GM03348 (cell line): ENCODE data around the gene PGAM1.
"Not testable (repeated sequence)": the region's sequence is repeated elsewhere in the genome, so short reads cannot be mapped to it uniquely, and the experiment has no call there.

Source experiments
- DNase-seq: peaks from one replicate; pipeline ENCODE4 v3.0.0; 2012; ENCODE audit warnings: low spot score

Gene PGAM1

DNA sequence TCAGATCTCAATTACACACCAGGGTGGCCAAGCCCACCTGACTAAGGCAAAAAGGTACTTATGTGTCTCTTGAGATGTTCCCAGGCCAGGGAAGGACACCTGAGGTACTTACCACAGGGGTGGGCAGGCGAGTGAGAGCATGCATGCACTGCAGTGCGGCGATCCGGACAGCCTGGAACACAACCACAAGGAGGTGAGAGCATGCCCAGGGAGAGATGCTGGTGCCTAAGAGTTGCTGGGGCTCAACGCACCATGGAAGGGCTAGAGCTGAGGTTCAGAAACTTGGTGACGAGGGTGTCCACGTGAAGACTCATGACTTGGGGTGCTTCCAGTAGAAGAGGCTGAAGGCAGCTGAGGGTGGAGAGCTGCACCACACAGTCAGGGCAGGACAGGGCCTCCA is 33.1 kb downstream of the PGAM1 start:
- DNase-seq: no peak

- DNase-seq: no peak
These were observed 33.9 kb downstream of the PGAM1 start for GRCh38 chr10:97459933-97460332.

DNA sequence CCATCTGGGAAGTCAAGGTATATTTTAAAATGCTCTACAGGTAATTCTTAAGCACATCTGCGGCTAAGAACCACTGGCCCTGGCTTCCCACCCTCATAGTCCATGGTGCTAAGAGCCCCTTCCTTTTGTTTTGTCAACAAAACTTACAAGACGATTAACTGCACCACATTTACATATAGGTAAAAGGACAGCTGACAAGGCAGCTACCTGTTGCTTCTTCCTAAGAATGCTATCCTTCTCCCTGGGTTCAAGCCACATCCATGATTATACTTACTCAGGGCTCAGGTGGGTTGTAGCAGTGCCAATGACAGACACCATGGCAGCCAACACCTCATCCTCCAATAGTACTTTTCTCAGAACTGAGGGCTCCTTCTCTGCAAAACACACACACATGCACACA is 36.3 kb downstream of the PGAM1 start:
- DNase-seq: no peak

DNA sequence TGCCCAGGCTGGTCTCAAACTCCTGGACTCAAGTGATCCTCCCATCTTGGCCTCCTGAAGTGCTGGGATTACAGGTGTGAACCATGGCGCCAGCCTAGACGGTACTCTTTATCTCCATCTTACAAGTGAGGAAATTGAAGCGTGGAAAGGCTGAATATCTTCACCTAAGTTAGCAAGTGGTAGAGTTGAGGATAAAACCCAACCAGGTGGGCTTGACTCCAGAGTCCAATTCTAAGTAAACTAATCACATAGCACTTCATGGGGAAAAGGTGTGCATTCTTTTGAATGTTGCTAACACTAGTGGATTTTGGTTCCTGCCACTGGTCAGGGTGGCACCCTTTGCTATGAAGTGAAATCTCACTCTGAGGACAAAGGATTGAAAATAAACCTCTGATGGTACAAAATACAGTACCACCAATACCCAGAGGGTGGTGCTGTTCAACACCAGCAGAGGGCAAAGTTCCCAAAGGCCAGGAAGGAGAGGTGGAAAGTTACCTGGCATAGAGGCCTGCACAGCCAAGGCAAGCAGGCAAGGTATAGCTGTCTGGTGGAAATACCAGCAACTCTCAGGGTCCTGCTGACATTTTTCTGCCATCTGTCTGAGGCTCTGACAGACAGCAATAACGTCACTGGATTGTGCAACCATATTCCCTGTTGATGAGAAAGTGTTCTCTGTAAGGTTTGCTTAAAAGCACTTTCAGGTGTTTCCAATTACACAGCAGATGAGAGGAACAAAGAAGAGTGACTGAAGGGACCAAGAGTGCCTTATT is 37.6 kb downstream of the PGAM1 start:
- DNase-seq: peak; percentile 59

DNA sequence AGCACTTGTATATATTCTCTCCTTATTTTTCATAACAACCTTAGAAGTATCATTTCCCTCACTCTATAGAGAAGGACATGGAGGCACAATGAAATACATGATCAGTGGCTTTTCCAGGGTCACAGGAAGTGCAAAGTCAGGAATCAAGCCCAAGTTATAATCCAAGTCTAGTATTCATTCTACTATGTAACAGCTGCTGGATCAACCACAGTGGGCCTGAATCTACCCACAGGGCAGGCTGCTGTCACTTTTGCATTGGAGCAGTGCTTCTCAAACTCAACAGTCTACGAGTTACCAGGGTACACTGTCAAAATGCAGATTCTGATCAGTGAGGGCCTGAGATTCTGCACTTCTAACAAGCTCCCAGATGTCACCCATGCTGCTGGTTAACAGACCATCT is 38.2 kb downstream of the PGAM1 start:
- no peak for DNase-seq

GRCh38 chr10:97465982-97466381 is 40.0 kb downstream of the PGAM1 start:
- no peak for DNase-seq

DNA sequence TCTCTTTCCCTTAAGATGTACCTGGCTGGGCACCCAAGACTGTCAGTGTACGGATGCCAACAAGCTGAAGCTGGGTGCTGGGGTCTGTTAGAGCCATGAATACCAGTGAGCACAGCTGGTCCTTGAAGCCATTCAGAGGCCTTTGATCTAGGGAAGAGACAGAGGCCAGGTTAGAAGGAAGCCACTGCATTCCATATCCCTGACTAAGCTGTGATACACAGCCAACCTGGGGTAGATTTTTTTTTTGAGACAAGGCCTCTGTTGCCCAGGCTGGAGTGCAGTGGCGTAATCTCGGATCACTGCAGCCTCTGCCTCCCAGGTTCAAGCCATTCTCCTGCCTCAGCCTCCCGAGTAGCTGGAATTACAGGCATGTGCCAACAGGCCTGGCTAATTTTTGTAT is 40.8 kb downstream of the PGAM1 start:
- DNase-seq: peak; percentile 31

DNA sequence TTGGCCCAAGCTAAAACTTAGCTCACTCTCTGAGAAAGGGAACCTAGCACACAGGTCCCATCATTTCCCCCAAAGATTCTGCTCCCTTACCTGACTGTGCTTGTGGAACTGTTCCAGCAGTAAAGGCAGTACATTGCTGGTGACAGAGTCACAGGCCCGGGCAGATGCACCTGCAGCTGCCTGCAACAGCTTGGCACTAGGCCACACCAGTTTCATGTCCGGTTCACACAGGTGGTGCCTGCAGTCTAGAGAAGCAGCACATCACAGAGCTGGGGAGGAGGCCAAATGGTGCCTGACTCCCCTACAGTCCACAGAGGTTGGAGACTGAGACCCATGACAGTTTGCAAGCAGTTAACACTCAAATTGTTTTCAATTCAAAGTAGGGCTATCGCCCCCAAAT is 42.2 kb downstream of the PGAM1 start:
- no peak for DNase-seq

DNA sequence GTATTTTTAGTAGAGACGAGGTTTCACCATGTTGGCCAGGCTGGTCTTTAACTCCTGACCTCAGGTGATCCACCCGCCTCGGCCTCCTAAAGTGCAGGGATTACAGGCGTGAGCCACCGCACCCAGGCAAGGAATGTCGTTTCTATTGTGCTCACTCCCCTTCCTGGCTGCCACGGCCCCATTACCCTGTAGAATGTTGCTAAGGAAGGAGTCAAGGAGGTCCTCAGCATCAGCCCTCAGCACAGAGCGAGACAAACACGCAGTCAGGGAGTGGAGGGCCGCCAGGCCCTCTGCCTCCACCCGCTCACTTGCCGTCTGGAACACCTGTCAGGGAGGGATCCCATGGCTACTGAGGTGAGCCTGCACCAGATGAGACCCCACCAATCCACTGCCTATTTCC is 42.8 kb downstream of the PGAM1 start:
- not testable (repeated sequence) for DNase-seq

- no peak for DNase-seq
These were observed 48.9 kb downstream of the PGAM1 start for GRCh38 chr10:97474918-97475317.

DNA sequence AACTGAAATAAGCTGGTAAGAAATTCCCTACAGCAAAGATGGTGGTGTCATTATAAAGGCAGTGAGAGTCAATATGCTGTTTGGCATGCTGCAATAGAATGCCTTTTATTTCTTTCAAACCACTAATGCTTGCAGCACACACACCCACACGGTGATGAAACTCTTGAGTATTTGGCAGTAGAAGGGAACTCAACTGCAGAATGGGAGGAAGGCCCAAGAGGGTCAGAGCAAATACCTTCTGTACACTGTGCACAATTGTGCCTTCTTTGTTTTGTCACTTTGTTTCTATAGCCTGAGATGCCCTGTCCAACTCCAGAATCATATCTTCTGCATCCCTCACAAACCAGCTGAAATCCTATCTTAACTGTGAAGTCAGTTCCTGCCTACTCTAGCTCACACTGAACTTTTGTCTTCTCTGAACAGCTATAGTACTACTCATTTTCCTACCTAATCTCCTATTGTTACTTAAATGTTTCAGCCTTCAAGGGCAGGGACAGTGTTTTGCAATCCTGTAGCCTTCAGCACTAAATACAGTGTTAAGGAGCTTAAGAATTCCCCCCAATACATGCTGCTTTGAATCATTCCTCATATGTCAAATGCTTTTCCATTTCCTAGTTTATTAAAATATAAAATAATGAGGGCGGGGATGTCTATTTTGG is 50.1 kb downstream of the PGAM1 start:
- peak; percentile 82 for DNase-seq

- not testable (repeated sequence) for DNase-seq
These were observed 53.4 kb downstream of the PGAM1 start for GRCh38 chr10:97479410-97479809.

- no peak for DNase-seq
These were observed 53.9 kb downstream of the PGAM1 start for GRCh38 chr10:97479939-97480338.

- DNase-seq: no peak
These were observed 55.1 kb downstream of the PGAM1 start for GRCh38 chr10:97481071-97481470.

DNA sequence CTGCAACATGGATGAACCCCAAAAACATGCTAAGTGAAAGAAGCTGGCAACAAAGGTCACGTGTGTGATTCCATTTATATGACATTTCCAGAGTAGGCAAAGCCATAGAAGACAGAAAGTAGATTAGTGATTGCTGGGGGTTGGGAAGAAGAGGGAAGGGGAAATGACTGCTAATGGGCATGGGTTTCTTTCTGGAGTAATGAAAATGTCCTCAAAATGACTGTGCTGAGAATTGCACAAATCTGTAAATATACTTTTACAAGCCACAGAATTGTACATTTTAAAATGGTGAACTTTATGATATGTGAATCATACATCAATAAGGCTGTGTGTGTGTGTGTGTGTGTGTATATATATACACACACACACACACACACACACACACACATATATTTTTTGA is 56.4 kb downstream of the PGAM1 start:
- no peak for DNase-seq
